Stimulated activated CD8-positive, alpha-beta memory T cell treated with anti-CD3 and anti-CD28 coated beads, Interleukin-4, amount 100 ng/mL, for 48 hours (primary cell): Measurements from ENCODE around the gene LUZP2.

ENCODE experiments used
- DNase-seq: peaks from one replicate; pipeline ENCODE4 v3.0.0-alpha.2; 2020

LUZP2 gene

GRCh38 chr11:24734742-24735237, 237.9 kb downstream of the LUZP2 start:
- no peak for DNase-seq

- no peak for DNase-seq
These were observed 242.1 kb downstream of the LUZP2 start for GRCh38 chr11:24738972-24739371.

- no peak for DNase-seq
These were observed 242.8 kb downstream of the LUZP2 start for GRCh38 chr11:24739637-24740036.

DNA sequence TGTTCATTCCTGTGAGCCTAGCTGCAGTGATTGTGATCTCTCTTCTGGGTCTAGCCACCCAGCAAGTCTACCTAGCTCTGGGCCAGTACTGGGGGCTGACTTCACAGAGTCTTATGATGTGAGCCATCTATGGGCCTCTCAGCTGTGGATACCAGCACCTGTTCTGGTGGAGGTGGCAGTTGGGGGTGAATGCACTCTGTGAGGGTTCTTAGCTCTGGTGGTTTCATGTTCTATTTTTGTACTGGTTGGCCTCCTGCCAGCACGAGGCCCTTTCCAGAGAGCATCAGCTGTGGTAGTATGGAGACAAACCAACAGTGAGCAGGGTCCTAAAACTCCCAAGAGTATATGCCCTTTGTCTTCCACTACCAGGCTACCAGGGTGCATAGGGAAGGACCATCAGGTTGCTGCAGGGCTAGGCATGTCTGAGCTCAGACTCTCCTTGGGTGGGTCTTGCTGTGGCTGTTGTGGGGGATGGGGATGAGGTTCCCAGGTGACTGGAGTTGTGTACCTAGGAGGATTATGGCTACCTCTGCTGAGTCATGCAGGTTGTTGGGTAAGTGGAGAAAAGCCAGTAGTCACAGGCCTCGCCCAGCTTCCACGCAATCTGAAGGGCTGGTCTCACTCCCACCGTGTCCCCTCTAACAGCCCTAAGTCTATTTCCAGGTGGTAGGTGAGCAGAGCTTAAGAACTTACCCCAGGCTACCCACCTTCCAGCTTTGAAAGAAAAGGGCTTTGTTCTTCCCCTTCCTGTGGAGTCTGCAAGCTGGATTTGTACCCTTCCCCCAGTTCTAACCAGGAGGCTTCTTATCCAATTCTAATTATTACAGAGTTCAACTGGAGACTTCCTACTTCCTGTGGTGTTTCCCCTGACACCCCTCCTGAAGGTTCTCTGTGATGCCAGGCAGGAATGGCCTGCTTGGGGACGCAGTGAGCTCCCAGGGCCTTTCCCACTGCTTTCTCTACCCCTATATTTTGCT, 250.7 kb downstream of the LUZP2 start:
- no peak for DNase-seq

DNA sequence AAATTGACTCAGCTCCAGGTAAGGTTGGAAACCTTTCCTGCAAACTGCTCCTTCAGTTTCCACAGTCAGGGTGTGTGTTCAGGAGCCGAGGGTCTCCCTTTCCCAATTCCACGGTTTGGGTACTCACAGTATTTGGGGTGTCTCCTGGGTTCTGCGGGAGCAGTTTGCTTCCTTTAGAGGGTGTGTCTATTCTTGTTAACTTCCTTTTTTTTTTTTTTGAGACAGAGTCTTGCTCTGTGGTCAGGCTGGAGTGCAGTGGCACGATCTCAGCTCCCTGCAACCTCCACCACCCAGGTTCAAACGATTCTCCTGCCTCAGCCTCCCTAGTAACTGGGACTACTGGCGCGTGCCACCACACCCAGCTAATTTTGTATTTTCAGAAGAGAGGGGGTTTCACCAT, 251.4 kb downstream of the LUZP2 start:
- DNase-seq: no peak

- no peak for DNase-seq
These were observed 257.6 kb downstream of the LUZP2 start for GRCh38 chr11:24754406-24754805.

GRCh38 chr11:24755260-24755839, 258.5 kb downstream of the LUZP2 start:
- DNase-seq: no peak

DNA sequence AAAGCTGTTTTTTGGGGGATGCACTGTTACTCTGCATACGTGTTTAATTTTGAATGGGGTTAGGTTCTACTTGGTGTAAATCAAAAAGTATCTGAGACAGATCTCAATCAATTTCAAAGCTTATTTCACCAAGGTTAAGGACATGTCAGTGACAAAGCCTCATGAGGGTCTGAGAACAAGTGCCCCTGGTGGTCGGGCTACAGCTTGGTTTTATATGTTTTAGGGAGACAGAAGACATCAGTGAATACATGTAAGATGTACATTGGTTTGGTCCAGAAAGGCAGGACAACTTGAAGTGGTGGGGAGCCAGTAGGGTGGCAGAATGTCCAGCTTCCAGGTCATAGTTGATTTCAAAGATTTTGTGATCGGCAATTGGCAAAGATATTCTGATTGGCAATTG, 262.9 kb downstream of the LUZP2 start:
- DNase-seq: no peak

- DNase-seq: no peak
These were observed 263.8 kb downstream of the LUZP2 start for GRCh38 chr11:24760681-24761080.

DNA sequence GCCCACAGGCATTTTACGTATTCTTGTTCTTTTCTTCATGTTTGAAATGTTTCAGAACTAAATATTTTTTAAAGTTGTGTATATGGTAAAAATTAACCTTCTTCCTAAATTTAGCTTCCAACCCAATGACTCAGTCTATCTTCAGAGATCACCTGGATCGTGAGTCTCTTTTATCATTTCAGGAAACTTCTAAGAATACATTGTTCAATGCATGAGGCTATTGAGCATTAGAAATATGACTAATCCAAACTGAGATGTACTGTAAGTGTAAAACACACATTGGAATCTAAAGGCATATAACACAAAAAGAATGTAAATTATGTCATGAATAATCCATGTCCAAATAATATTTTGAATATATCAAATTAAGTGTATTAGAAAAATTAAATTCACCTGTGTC, 265.2 kb downstream of the LUZP2 start:
- DNase-seq: no peak

- DNase-seq: no peak
These were observed 270.6 kb downstream of the LUZP2 start for GRCh38 chr11:24767411-24767810.

- no peak for DNase-seq
These were observed 276.5 kb downstream of the LUZP2 start for GRCh38 chr11:24773322-24773721.

DNA sequence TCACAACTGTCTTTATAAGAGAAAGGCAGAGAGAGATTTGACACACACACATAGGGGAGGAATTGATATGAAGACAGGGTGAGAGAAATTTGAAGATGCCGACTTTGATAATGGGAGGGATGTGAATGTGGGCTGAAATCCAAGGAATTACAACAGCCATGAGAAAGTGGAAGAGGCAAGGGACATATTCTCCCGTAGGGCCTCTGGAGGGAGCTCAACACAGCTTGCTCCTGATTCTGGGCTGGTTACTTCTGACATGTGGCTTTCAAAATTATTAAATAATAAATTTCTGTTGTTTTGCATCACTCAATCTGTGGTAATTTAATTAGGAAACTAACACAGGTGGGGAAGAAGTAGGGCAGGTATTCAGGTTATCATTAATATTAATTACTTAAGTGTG, 282.9 kb downstream of the LUZP2 start:
- DNase-seq: no peak

GRCh38 chr11:24781288-24781687, 284.4 kb downstream of the LUZP2 start:
- DNase-seq: no peak

DNA sequence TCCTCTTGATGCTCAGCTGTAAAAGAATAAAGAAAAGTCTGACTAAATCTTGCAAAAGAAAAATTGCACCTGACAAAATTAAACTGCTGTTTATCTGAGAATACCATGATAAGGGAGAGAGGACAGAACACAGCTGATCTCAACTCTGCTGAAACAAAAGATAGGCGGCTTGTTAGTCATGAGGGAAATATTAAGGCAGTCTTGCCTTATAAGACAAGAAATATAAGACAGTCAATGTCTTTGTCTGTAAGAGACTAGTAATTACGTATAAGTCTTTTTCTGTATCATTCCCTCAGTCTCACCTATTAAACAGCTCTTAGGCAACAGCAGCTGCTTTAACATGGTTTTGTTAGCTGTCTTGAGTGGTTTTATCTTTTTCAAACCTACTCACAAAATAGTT, 296.6 kb downstream of the LUZP2 start:
- no peak for DNase-seq

- DNase-seq: no peak
These were observed 297.2 kb downstream of the LUZP2 start for GRCh38 chr11:24794064-24794463.

DNA sequence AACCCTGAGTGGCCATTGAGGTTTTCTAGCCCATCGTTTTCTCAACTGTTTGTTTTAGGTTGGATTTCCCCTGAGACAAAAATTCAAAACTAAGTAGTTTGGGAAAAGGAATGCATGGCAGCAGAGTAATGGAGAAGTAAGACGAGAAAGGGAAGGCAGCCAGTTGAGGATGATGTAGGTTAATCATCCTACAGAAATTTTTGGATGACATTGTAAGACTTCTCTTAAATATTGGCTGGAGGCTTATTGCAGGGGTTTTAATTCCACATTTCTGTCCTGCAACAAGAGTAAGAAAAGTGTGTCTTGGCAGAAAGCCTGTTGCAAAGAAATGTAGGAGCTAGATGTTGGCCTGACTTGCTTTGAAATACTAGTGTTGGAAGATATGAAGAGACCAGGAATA, 308.8 kb downstream of the LUZP2 start:
- no peak for DNase-seq

GRCh38 chr11:24808173-24808572, 311.3 kb downstream of the LUZP2 start:
- DNase-seq: no peak

DNA sequence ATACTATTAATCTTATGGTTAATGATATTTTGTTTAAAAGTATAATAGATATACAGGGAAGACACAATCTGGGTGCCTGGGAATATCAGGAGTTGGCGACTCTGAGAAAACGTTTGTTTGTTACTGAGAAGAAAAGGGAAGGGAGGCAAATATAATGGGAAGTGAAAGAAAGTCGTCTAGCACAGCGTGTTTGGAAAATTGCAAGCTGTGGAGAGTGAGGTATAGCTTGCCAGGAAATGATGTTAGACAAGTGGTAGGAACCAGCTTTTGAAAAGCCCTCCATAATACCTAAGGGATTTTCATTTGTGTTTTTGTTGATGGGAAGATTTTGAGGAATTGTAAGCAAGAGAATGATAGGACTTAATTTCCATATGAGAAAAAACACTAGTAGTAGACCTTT, 322.2 kb downstream of the LUZP2 start:
- DNase-seq: no peak

- DNase-seq: no peak
These were observed 323.1 kb downstream of the LUZP2 start for GRCh38 chr11:24819863-24820434.

DNA sequence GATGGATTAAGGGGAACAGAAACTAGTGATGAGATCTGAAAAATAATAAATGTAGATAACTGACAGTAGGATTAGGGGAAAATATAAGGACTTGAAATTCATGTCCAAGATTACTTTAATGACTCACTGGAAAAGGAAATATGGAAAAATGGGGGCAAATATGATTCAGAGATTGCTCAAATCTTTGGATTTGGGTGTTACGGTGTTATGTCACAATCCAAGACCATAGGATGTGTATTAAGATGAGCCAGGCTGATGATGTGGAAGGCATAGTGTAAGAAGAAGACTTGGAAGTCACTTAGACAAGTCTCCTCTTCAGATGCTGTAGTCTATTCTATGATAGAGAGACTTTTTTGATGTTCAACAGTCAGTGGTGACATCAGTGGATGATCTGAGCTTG, 323.7 kb downstream of the LUZP2 start:
- DNase-seq: no peak

GRCh38 chr11:24828938-24829605, 332.2 kb downstream of the LUZP2 start:
- DNase-seq: no peak

DNA sequence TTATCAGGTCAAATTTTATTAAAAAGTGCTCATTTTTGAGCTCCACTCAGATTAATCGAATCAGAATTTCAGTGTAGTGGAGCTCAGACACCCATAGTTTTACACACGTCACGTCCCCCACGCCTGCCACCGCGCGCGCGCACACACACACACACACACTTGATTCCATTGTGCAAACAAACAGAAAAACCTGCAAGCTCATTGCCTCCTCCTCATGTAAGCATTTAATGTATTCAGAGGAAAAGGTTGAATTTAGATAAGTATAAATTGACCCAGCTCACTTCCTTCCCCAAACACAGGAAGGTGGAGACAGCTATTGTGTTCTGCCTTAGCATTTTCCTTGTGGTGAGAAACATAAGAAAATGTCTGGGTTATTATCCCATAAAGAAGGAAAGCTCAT, 336.7 kb downstream of the LUZP2 start:
- no peak for DNase-seq
